Middle frontal gyrus (tissue), 1 donor: ENCODE results near the gene HUNK.
A peak's percentile ranks its signal among the peaks of the same experiment; 100 is the strongest.

Experiments
- DNase-seq: peaks from one replicate; pipeline ENCODE4 v3.0.0-alpha.2; 2015; ENCODE audit warnings: low spot score; ENCODE audit errors: extremely low spot score

Gene HUNK

GRCh38 chr21:31948676-31949075, 75.9 kb downstream of the HUNK start:
- no peak for DNase-seq

- no peak for DNase-seq
Observed at GRCh38 chr21:31952828-31953227, 80.0 kb downstream of the HUNK start.

GRCh38 chr21:31957631-31958030, 84.8 kb downstream of the HUNK start:
- no peak for DNase-seq

- DNase-seq = no peak
Observed at GRCh38 chr21:31959881-31960280, 87.1 kb downstream of the HUNK start.

- no peak for DNase-seq
Observed at GRCh38 chr21:31961027-31961426, 88.2 kb downstream of the HUNK start.

- DNase-seq = no peak
Observed at GRCh38 chr21:31961704-31962103, 88.9 kb downstream of the HUNK start.

- DNase-seq = no peak
Observed at GRCh38 chr21:31964692-31965091, 91.9 kb downstream of the HUNK start.

- no peak for DNase-seq
Observed at GRCh38 chr21:31967334-31967733, 94.5 kb downstream of the HUNK start.

- DNase-seq = no peak
Observed at GRCh38 chr21:31972622-31973021, 99.8 kb downstream of the HUNK start.

GRCh38 chr21:31973402-31973944, 100.7 kb downstream of the HUNK start:
- no peak for DNase-seq

- DNase-seq = no peak
Observed at GRCh38 chr21:31974454-31974985, 101.7 kb downstream of the HUNK start.

GRCh38 chr21:31975491-31975890, 102.7 kb downstream of the HUNK start:
- DNase-seq = no peak

- no peak for DNase-seq
Observed at GRCh38 chr21:31977816-31978215, 105.0 kb downstream of the HUNK start.

GRCh38 chr21:31983120-31983519, 110.3 kb downstream of the HUNK start:
- DNase-seq = no peak

- no peak for DNase-seq
Observed at GRCh38 chr21:31983554-31983953, 110.7 kb downstream of the HUNK start.

- no peak for DNase-seq
Observed at GRCh38 chr21:31985398-31985797, 112.6 kb downstream of the HUNK start.

GRCh38 chr21:31986035-31986856, 113.4 kb downstream of the HUNK start:
- no peak for DNase-seq

GRCh38 chr21:31987696-31988095, 114.9 kb downstream of the HUNK start:
- no peak for DNase-seq

GRCh38 chr21:31988492-31989290, 115.9 kb downstream of the HUNK start:
- no peak for DNase-seq

- DNase-seq = no peak
Observed at GRCh38 chr21:31991356-31992331, 118.8 kb downstream of the HUNK start.

GRCh38 chr21:31992391-31992790, 119.6 kb downstream of the HUNK start:
- DNase-seq = peak; percentile 42
